ENCODE measurements around the gene GLRX5. TPM values are rescaled to one million over a fixed set of nuclear protein-coding genes. Genes with fewer than 3 reads are reported as not detected.

Gene GLRX5
- polyA plus RNA-seq, 2 of the 4 experiments (the other 2 are of a cell fraction), result 51.2 to 73.2 TPM

- POLR2A ChIA-PET, result no interaction called here
These were observed 37.3 kb upstream of the GLRX5 start for GRCh38 chr14:95497561-95498011.

GRCh38 chr14:95498622-95499353, 36.1 kb upstream of the GLRX5 start:
- WGBS (ENCODE audit: missing lambda C conversion rate), result 76% methylated on average over 9 of the region's 9 CpGs
- DNase-seq (ENCODE audit: low read depth in 1 of 2, low spot score in 1 of 2) (no peak), FAIRE-seq (no peak), ATAC-seq (no peak)
- TF ChIP-seq GATA3 (IDR thresholded peaks at IDR 0.05; ENCODE audit: borderline replicate concordance), result no peak
- no peak for TF ChIP-seq NPAS2 (CRISPR knock-in tag; IDR thresholded peaks at IDR 0.05; ENCODE audit: borderline replicate concordance)
- CTCF ChIA-PET, result interaction anchor here (0.9 to 2.0 kb wide), 2 partner anchors 10 to 68 kb away, joined by 3 to 6 read pairs; no protein-coding TSS in a partner anchor
- Histone ChIP-seq H3K4me3 (no peak overlapping the region), H3K4me2 (no peak overlapping the region), H3K27ac (no peak overlapping the region), H3K9me3 (no peaks in the 10 kb centered on the region), H3K4me1 (peaks cover 9% of the 10 kb centered on the region; the same call in 2 of the 3 replicates)
- POLR2A ChIA-PET, result no interaction called here

More at GRCh38 chr14:95497561-95498011, 37.3 kb upstream of the GLRX5 start:
- H3K4me3 ChIP-seq, result no peak overlapping the region
- DNase-seq (ENCODE audit: low read depth in 1 of 2, low spot score in 1 of 2), result no peak
- peaks cover 9% of the 10 kb centered on the region; the same call in 2 of the 3 replicates for H3K4me1 ChIP-seq
- H3K4me2 ChIP-seq, result no peak overlapping the region
- no peaks in the 10 kb centered on the region for H3K9me3 ChIP-seq
- TF ChIP-seq EP300 (IDR thresholded peaks at IDR 0.05), result no peak
- TF ChIP-seq, protein P1, sequence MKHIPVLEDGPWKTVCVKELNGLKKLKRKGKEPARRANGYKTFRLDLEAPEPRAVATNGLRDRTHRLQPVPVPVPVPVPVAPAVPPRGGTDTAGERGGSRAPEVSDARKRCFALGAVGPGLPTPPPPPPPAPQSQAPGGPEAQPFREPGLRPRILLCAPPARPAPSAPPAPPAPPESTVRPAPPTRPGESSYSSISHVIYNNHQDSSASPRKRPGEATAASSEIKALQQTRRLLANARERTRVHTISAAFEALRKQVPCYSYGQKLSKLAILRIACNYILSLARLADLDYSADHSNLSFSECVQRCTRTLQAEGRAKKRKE (CRISPR knock-in tag; IDR thresholded peaks at IDR 0.05; ENCODE audit: low read depth), result no peak
- H3K27ac ChIP-seq, result no peak overlapping the region
- FAIRE-seq, result no peak
- ATAC-seq, result no peak
- CTCF ChIA-PET, result no interaction called here
- WGBS (ENCODE audit: missing lambda C conversion rate), result 85% methylated on average over 9 of the region's 9 CpGs

DNA sequence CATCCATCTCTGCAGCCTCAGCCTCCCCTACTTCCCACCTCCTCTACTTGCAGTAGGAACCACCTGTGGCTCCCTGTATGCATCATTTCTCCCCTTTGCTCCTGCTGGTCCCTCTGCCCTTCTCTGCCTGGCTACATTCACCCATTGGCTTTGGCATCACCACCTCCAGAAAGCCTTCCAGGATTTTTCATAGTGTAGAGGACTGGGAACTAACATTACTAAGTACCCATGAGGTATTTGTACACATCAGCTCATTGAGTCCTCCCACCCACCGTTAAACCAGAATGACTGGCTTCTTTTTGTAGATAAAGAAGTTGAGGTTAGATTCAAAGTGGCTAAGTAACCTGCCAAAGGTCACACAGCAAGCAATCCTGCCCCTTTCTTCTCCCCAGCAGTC, 35.5 kb upstream of the GLRX5 start:
- POLR2A ChIA-PET, result no interaction called here
- H3K9me3 ChIP-seq, result no peaks in the 10 kb centered on the region
- 0% methylated on average over 1 of the region's 1 CpG for WGBS (ENCODE audit: missing lambda C conversion rate)

GRCh38 chr14:95500201-95500681, 34.6 kb upstream of the GLRX5 start:
- CTCF ChIA-PET, result interaction anchor here (0.5 to 2.0 kb wide), 3 partner anchors 8 to 33 kb away, joined by 3 to 6 read pairs (median 5); no protein-coding TSS in a partner anchor
- H3K4me1 ChIP-seq, result peaks cover 9% of the 10 kb centered on the region; the same call in 2 of the 3 replicates
- H3K4me3 ChIP-seq, result no peak overlapping the region
- H3K27ac ChIP-seq, result no peak overlapping the region
- H3K4me2 ChIP-seq, result no peak overlapping the region
- POLR2A ChIA-PET, result no interaction called here
- TF ChIP-seq ZFP36 (IDR thresholded peaks at IDR 0.05; ENCODE audit: borderline replicate concordance, partially characterized antibody) (no peak), HOXA7 (CRISPR knock-in tag; IDR thresholded peaks at IDR 0.05) (no peak), CBX2 (IDR thresholded peaks at IDR 0.05; ENCODE audit: borderline replicate concordance, low read depth) (no peak), EP300 (IDR thresholded peaks at IDR 0.05) (no peak)
- TF ChIP-seq, protein P1 (CRISPR knock-in tag; IDR thresholded peaks at IDR 0.05; ENCODE audit: low read depth), result no peak
- DNase-seq (ENCODE audit: low read depth in 1 of 2, low spot score in 1 of 2), result no peak
- H3K9me3 ChIP-seq, result no peaks in the 10 kb centered on the region
- no peak for ATAC-seq
- FAIRE-seq, result no peak
- 83% methylated on average over 13 of the region's 14 CpGs for WGBS (ENCODE audit: missing lambda C conversion rate)

More for the DNA sequence above, 35.5 kb upstream of the GLRX5 start:
- ATAC-seq (no peak), DNase-seq (ENCODE audit: low read depth in 1 of 2, low spot score in 1 of 2) (no peak), FAIRE-seq (no peak)
- Histone ChIP-seq H3K4me2 (no peak overlapping the region), H3K4me1 (peaks cover 9% of the 10 kb centered on the region; the same call in 2 of the 3 replicates), H3K27ac (no peak overlapping the region), H3K4me3 (no peak overlapping the region)
- TF ChIP-seq CHD4 (IDR thresholded peaks at IDR 0.05; ENCODE audit: borderline replicate concordance), result no peak
- TF ChIP-seq NFE2L2 (conservative IDR thresholded peaks at IDR 0.05; ENCODE audit: low read length), result no peak
- TF ChIP-seq ZFP36 (IDR thresholded peaks at IDR 0.05; ENCODE audit: borderline replicate concordance, partially characterized antibody), result peak; percentile 87
- TF ChIP-seq CTCF (IDR thresholded peaks at IDR 0.05), result no peak
- no peak for TF ChIP-seq HEYL (CRISPR knock-in tag; IDR thresholded peaks at IDR 0.05)
- TF ChIP-seq KDM1A (IDR thresholded peaks at IDR 0.05; ENCODE audit: low read depth), result no peak
- no peak for TF ChIP-seq E2F6 (IDR thresholded peaks at IDR 0.05; ENCODE audit: borderline replicate concordance, low read depth)
- CTCF ChIA-PET, result interaction anchor here (0.9 to 2.0 kb wide), 2 partner anchors 9 to 69 kb away, joined by 3 to 6 read pairs; no protein-coding TSS in a partner anchor
